Stimulated activated CD8-positive, alpha-beta memory T cell treated with anti-CD3 and anti-CD28 coated beads, Interleukin-4, amount 100 ng/mL, for 24 hours (primary cell): ENCODE results near the gene TMEM41B.
"Not testable (repeated sequence)": the region's sequence is repeated elsewhere in the genome, so short reads cannot be mapped to it uniquely, and the experiment has no call there.

Source experiments
- DNase-seq: peaks from one replicate; pipeline ENCODE4 v3.0.0-alpha.2; 2020; ENCODE audit warnings: low read depth

The TMEM41B gene

DNA sequence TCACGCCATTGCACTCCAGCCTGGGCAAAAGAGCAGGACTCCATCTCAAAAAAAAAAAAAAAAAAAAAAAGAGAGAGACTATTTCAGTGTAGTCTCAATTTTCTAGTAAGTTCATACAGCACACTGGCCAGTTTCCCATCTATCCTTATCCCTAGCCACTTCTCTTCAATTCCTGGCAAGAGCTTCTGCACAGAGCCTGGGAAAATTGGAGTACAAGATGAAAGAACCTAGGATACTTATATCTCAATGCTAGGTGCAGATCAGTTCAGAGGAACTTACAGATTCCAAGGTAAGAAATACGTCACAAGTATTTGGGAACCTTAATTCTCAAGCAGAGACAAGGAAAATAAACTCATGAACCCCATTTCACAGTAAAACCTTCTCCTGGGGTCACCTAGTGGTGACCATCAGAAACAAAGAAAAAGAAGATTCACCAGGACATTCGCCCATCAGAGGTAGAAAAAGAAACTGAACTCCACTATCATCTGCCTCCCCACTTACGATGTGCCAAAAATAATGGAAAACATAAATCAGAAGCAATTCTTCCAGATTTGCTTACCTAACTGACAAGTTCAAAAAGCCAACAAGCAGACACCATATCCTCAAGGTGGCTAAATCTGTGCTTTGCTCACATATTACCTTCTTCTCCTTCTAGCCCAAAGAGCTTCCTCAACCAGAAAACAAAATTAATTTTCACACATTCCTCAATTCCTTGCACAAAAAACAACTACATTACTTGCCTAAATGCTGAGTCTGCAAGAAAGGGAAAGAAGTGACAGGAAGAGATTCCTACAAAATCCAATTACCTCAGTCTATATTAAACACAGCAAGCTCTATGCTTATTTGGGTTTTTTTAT, 54.2 kb downstream of the TMEM41B start:
- DNase-seq = no peak

DNA sequence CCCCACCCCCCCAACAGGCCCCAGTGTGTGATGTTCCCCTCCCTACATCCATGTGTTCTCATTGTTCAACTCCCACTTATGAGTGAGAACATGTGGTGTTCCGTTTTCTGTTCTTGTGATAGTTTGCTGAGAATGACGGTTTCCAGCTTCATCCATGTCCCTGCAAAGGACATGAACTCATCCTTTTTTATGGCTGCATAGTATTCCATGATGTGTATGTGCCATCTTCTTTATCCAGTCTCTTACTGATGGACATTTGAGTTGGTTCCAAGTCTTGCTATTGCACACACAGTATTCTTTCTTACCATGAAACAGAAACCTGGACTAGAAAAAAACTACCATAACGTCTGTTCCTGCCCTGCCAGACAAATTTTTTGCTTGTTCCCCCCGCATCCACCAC, 56.1 kb downstream of the TMEM41B start:
- DNase-seq = not testable (repeated sequence)

DNA sequence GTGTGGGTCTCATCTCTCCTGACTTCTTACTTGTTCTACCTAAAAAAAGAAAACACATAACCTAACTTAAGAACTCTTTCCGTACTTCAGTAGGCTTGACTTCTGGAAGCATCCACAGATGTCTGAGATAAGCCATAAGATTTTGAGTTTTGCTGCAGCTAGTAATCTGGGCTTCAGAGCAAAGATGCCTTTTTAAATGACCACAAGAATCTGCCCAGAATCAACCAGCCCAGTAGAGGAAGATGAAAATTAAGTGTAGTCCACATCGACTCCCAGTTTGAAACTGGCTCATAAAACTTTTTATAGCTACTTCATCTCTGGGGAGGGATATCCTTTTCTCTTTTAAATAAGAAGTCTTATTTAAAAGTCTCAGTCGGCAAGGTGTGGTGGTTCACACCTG, 60.0 kb downstream of the TMEM41B start:
- no peak for DNase-seq

GRCh38 chr11:9253086-9253485, 61.3 kb downstream of the TMEM41B start:
- no peak for DNase-seq

GRCh38 chr11:9251311-9251710, 63.1 kb downstream of the TMEM41B start:
- DNase-seq = no peak

DNA sequence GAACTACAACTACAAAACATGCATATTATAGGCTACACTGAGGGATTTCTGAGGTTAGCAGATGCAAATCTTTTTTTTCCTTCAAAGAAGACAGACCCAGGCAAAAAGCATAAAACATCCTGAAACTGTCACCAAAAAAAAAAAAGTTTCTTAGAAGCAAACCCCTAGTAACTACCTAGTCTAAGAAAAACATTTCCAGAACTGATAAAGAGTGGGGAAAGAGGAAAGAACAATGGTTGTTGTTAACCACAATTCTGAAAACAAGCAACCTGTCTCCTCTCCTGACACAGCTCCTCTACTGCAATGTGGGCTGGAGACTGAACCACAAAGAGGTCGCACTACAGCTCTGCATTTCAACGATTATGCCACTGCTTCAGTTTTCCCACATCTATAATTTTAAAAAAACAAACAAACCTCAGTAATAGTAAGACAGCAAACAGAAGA, 64.2 kb downstream of the TMEM41B start:
- no peak for DNase-seq

DNA sequence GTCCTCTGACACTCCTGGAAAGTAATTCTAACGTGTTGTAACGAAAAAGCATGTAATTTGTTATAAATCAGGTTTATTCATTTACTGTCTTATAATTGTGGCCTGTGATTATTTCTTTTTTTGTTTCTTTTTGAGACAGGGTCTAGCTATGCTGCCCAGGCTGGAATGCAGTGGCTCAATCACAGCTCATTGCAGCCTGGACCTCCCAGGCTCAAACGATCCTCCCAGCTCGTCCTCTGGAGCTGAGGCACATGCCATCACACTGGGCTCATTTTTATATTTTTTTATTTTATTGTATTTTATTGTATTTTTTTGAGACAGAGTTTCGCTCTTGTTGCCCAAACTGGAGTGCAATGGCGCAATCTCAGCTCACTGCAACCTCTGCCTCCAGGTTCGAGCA, 65.1 kb downstream of the TMEM41B start:
- no peak for DNase-seq

DNA sequence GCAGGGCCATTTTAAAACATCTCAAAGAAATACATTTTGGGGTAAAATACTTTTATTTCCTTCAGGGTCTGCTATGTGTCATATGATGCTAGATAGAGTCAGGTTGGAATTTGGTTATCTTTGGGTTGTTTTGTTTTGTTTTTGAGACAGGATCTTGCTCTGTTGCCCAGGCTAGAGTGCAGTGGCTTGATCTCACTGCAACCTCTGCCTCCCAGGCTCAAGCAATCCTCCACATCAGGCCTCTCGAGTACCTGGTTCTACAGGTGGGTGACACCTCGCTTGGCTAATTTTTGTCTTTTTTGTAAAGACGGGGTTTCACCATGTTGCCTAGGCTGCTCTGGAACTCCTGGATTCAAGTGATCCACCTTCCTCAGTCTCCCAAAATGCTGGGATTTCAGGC, 66.5 kb downstream of the TMEM41B start:
- DNase-seq = no peak

DNA sequence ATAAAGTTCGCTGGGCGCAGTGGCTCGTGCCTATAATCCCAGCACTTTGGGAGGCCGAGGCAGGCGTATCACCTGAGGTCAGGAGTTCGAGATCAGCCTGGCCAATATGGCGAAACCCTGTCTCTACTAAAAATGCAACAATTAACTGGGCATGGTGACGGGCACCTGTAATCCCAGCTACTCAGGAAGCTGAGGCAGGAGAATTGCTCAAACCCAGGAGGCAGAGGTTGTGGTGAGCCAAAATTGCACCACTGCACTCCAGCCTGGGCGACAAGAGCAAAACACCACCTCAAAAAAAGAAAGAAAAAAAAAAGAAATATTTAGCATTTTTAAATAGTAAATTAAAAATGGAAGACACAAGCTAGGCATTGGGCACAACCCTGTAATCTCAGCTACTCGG, 78.2 kb downstream of the TMEM41B start:
- DNase-seq = not testable (repeated sequence)

DNA sequence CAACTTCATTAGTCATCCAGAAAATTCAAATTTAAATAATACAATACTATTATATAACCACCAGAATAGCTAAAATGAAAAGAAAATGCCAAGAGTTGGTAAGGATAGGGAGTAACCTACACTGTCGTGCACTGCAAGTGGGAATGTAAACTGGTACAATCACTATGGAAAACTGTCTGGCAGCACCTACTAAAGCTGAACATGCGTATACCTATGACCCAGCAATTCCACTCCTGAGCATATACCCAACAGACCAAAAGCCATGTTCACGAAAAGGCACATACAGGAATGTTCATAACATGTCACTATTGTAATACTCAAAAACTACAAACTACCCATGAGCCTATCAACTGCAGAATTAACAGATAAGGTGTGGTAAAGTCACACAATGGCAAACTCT, 81.9 kb downstream of the TMEM41B start:
- no peak for DNase-seq

GRCh38 chr11:9231848-9232177, 82.6 kb downstream of the TMEM41B start:
- no peak for DNase-seq
